ENCODE results near the gene PCDHB9.
A peak's percentile ranks its signal among the peaks of the same experiment; 100 is the strongest.
"Not testable (repeated sequence)": the region's sequence is repeated elsewhere in the genome, so short reads cannot be mapped to it uniquely, and the experiment has no call there.

GRCh38 chr5:141213656-141214339 lies 26.8 kb downstream of the PCDHB9 start, which contains the start of gene PCDHB13:
- TF ChIP-seq CTCF (IDR thresholded peaks at IDR 0.05) = peak in 3 of 6 experiments; percentile 9 to 25 (median 22)
- TF ChIP-seq POLR2A (IDR thresholded peaks at IDR 0.05) = not testable (repeated sequence)

Measured in Peyer's patch (tissue), 4 donors.